PC-9 (cell line): Measurements from ENCODE around the gene CLEC18A. TPM values are rescaled to one million over a fixed set of nuclear protein-coding genes. Genes with fewer than 3 reads are reported as not detected.

Source experiments
- BruUV-seq: library from RNA; stranded (reverse); fragments of 400-500 nt; replicated peaks from 2 replicates; lab custom pipeline; 2021; lab: Mats Ljungman, UMichigan
- CTCF ChIA-PET: fragments of 300-600 bp; sonication (Branson Sonifier 250); formaldehyde crosslinking; loops from one replicate; lab custom pipeline; 2022; ENCODE audit warnings: antibody characterized with exemption; lab: Charles Lee
- POLR2A ChIA-PET: fragments of 300-600 bp; sonication (Branson Sonifier 250); formaldehyde crosslinking; loops from one replicate; lab custom pipeline; 2022; ENCODE audit warnings: antibody characterized with exemption; ENCODE audit not compliant: unreplicated experiment; lab: Charles Lee
- DNase-seq, 2 experiments: peaks; one replicate each; pipeline versions ENCODE4 v3.0.0 to v3.0.0-alpha.2; 2015 to 2022; ENCODE audit warnings: mixed read lengths in 1 of 2
- H2AFZ ChIP-seq: fragments of 200-600 bp; sonication (generic); 2 replicates; pipeline ENCODE4 v1.8.1; 2017; ENCODE audit warnings: antibody characterized with exemption
- H3F3A ChIP-seq: fragments of 200-600 bp; sonication (generic); 2 replicates; pipeline ENCODE4 v1.8.1; 2017; ENCODE audit warnings: antibody characterized with exemption, mild to moderate bottlenecking, low read depth; ENCODE audit not compliant: insufficient read depth
- H3K27ac ChIP-seq: fragments of 200-600 bp; sonication (generic); 2 replicates; pipeline ENCODE4 v1.6.1; 2016; ENCODE audit warnings: mixed run types
- H3K27me3 ChIP-seq: fragments of 200-600 bp; sonication (generic); 2 replicates; pipeline ENCODE4 v1.6.1; 2016; ENCODE audit warnings: low read depth, mixed run types; ENCODE audit not compliant: insufficient read depth
- H3K36me3 ChIP-seq: fragments of 200-600 bp; sonication (generic); 2 replicates; pipeline ENCODE4 v1.6.1; 2016; ENCODE audit warnings: low read depth, mixed run types
- H3K4me1 ChIP-seq: fragments of 200-600 bp; sonication (generic); replicated peaks from 2 replicates; pipeline ENCODE4 v1.6.1; 2016; ENCODE audit warnings: mixed run types; ENCODE audit not compliant: insufficient read depth
- H3K4me2 ChIP-seq: fragments of 200-600 bp; sonication (generic); 2 replicates; pipeline ENCODE4 v1.6.1; 2017; ENCODE audit warnings: mixed run types
- H3K4me3 ChIP-seq: fragments of 200-600 bp; sonication (generic); 2 replicates; pipeline ENCODE4 v1.6.1; 2016; ENCODE audit warnings: mixed run types
- H3K79me2 ChIP-seq: fragments of 200-600 bp; sonication (generic); 2 replicates; pipeline ENCODE4 v1.6.1; 2017; ENCODE audit warnings: low read depth, mixed run types
- H3K9me2 ChIP-seq: fragments of 200-600 bp; sonication (generic); 2 replicates; pipeline ENCODE4 v1.8.1; 2017; ENCODE audit warnings: mild to moderate bottlenecking; ENCODE audit not compliant: insufficient read depth
- H3K9me3 ChIP-seq: fragments of 200-600 bp; sonication (generic); 2 replicates; pipeline ENCODE4 v1.8.1; 2016; ENCODE audit warnings: low read depth; ENCODE audit not compliant: insufficient read depth
- H4K20me1 ChIP-seq: fragments of 200-600 bp; sonication (generic); 2 replicates; pipeline ENCODE4 v1.8.1; 2017; ENCODE audit not compliant: insufficient read depth
- EZH2 ChIP-seq: fragments of 200-600 bp; sonication (generic); IDR thresholded peaks from 2 replicates; pipeline ENCODE4 v1.8.0; 2017; ENCODE audit warnings: antibody characterized with exemption, low read depth
- intact Hi-C: fragments of 100-400 bp; cut with micrococcal nuclease; formaldehyde crosslinking; loops from one replicate; pipeline ENCODE4 v1.10.0; 2022; ENCODE audit not compliant: unreplicated experiment
- total RNA-seq: library from RNA; stranded (reverse); gene quantifications from 2 replicates; pipeline ENCODE4 v1.2.3, GENCODE V29; 2021
- TF ChIP-seq, protein P1 (sequence below): fragments of 200-600 bp; sonication (generic); conservative IDR thresholded peaks from 2 replicates; pipeline ENCODE4 v1.6.1; 2017; ENCODE audit warnings: mixed run types, antibody characterized with exemption, mild to moderate bottlenecking, moderate library complexity

The CLEC18A gene
- total RNA-seq, 1 experiment from 2014 or later = 1.3 TPM

DNA sequence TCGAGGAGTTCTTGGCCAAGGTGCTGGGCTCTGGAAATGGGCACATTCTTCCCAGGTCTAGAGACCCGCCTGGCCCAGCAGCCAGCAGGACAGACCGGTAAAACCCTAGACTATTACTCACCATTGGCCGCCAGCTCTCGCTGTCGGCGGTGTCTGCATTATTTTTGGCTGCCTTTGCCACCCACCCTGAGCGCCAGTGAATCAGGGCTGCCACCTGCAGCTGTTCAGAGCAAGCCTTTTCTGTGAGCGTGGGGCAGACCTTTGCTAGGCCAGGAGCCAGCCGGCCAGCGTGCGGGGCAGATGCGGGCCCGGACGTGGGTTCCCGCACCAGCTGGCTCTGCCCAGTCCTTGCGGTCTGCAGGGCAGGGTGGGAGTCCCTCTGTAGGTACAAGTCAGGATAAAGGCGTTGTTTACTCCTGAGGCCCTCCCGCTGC is 15.8 kb upstream of the CLEC18A start:
- Histone ChIP-seq H3K27ac (no peak overlapping the region), H3K79me2 (no peaks in the 10 kb centered on the region), H3K4me1 (no peaks in the 10 kb centered on the region), H3F3A (no peaks in the 10 kb centered on the region), H4K20me1 (no peaks in the 10 kb centered on the region), H3K4me3 (no peak overlapping the region), H3K9me3 (no peaks in the 10 kb centered on the region), H3K36me3 (no peaks in the 10 kb centered on the region), H2AFZ (no peak overlapping the region), H3K27me3 (no peaks in the 10 kb centered on the region), H3K4me2 (no peak overlapping the region), H3K9me2 (no peaks in the 10 kb centered on the region)
- no TSS peak for BruUV-seq
- ChIA-PET CTCF (interaction anchor here (1.1 kb wide), 1 partner anchor 137 kb away, joined by 10 read pairs; no protein-coding TSS in a partner anchor), POLR2A (interaction anchor here (0.5 kb wide), 1 partner anchor 209 kb away, joined by 3 read pairs; the partner anchor contains the start of gene NQO1)
- no peak for DNase-seq
- intact Hi-C loops = no loop called here
- no peak for TF ChIP-seq EZH2
- TF ChIP-seq, protein P1, sequence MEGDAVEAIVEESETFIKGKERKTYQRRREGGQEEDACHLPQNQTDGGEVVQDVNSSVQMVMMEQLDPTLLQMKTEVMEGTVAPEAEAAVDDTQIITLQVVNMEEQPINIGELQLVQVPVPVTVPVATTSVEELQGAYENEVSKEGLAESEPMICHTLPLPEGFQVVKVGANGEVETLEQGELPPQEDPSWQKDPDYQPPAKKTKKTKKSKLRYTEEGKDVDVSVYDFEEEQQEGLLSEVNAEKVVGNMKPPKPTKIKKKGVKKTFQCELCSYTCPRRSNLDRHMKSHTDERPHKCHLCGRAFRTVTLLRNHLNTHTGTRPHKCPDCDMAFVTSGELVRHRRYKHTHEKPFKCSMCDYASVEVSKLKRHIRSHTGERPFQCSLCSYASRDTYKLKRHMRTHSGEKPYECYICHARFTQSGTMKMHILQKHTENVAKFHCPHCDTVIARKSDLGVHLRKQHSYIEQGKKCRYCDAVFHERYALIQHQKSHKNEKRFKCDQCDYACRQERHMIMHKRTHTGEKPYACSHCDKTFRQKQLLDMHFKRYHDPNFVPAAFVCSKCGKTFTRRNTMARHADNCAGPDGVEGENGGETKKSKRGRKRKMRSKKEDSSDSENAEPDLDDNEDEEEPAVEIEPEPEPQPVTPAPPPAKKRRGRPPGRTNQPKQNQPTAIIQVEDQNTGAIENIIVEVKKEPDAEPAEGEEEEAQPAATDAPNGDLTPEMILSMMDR = no peak

DNA sequence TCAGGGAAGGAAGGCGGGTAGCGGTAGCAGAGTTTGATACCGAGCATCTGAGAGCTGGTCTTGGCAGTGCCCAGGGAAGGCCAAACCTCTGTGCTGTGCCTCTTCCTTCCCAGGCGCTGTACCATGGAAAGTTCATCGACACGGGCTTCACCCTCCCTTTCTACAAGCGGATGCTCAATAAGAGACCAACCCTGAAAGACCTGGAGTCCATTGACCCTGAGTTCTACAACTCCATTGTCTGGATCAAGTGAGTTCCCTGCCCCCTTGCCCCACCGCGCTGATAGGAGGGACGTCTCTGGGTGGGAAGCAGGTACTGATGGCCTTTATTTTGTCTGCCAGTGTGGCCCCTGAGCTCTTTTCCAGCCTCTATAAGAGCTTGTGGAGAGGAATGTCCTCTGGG is 15.4 kb upstream of the CLEC18A start:
- H3F3A ChIP-seq = no peaks in the 10 kb centered on the region
- H2AFZ ChIP-seq = no peak overlapping the region
- H3K4me1 ChIP-seq = no peaks in the 10 kb centered on the region
- no peak overlapping the region for H3K27ac ChIP-seq
- TF ChIP-seq, protein P1 = no peak
- no peak for TF ChIP-seq EZH2
- H3K79me2 ChIP-seq = no peaks in the 10 kb centered on the region
- CTCF ChIA-PET = no interaction called here
- no peak for DNase-seq
- no peaks in the 10 kb centered on the region for H4K20me1 ChIP-seq
- intact Hi-C loops = no loop called here
- POLR2A ChIA-PET = interaction anchor here (0.5 kb wide), 1 partner anchor 209 kb away, joined by 3 read pairs; the partner anchor contains the start of gene NQO1
- no peaks in the 10 kb centered on the region for H3K27me3 ChIP-seq
- H3K36me3 ChIP-seq = no peaks in the 10 kb centered on the region
- H3K4me2 ChIP-seq = no peak overlapping the region
- BruUV-seq = no TSS peak
- H3K4me3 ChIP-seq = no peak overlapping the region
- H3K9me2 ChIP-seq = no peaks in the 10 kb centered on the region
- H3K9me3 ChIP-seq = no peaks in the 10 kb centered on the region

DNA sequence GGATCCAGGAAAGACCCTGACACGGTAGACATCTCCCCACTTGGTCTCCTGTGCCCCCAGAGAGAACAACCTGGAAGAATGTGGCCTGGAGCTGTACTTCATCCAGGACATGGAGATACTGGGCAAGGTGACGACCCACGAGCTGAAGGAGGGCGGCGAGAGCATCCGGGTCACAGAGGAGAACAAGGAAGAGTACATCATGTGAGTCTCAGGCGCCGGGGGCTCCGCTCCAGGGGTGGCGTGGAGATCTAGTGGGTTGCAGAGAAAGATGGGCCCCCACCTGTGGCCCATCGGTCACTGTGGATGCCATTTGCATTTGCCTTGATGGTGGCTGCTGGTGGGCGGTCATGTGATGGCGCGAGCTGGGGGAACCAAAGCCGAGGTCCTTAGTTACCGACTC is 14.9 kb upstream of the CLEC18A start:
- no peaks in the 10 kb centered on the region for H3K9me2 ChIP-seq
- intact Hi-C loops = no loop called here
- BruUV-seq = no TSS peak
- no peaks in the 10 kb centered on the region for H4K20me1 ChIP-seq
- H3K4me2 ChIP-seq = no peak overlapping the region
- H3K4me3 ChIP-seq = no peak overlapping the region
- no peaks in the 10 kb centered on the region for H3K79me2 ChIP-seq
- no peak for DNase-seq
- TF ChIP-seq, protein P1 = no peak
- TF ChIP-seq EZH2 = no peak
- H3K27ac ChIP-seq = no peak overlapping the region
- no peaks in the 10 kb centered on the region for H3K4me1 ChIP-seq
- H2AFZ ChIP-seq = no peak overlapping the region
- H3F3A ChIP-seq = no peaks in the 10 kb centered on the region
- no peaks in the 10 kb centered on the region for H3K27me3 ChIP-seq
- POLR2A ChIA-PET = no interaction called here
- H3K36me3 ChIP-seq = no peaks in the 10 kb centered on the region
- H3K9me3 ChIP-seq = no peaks in the 10 kb centered on the region
- CTCF ChIA-PET = no interaction called here
